ENCODE results near the gene SIGLEC9. TPM values are rescaled to one million over a fixed set of nuclear protein-coding genes. Genes with fewer than 3 reads are reported as not detected.

SIGLEC9 gene
- total RNA-seq, 1 donor from 2014 or later, result 0.82 TPM

DNA sequence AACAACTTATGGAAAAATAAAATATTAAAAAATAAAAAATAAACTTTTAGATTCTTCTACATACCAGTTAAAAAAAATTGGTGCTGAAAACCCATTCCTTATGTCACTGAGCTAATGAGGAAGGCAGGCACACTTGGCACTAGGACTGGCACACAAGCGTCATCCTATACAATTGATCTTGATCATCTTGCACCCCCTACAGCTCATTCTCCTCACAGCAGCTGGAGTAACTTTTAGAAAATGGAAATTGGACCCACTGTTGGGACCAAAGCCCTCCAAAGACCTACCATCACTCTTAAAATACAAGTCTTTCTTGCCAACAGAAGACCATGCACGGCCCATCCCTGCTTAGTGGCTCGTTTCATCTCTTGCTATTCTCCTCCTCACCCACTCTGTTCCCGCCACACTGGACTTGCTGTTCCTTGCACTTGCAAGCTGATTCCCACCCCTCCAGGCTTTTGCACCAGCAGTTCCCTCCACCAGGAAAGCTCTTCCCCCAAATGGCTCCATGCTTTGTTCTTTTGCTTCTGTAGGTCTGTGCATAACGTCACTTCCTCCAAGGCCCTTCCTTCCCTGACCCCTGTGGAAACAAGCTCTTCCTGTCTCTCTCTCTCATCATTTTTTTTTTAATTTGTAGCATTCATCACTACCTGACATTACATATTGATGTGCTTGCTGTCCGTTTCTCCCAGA lies 28.1 kb upstream of the SIGLEC9 start:
- Mint-ChIP-seq H3K4me1 (ENCODE audit: unreplicated experiment) (peaks cover 18% of the 10 kb centered on the region), H3K27me3 (ENCODE audit: unreplicated experiment) (peaks cover 2% of the 10 kb centered on the region), H3K4me3 (ENCODE audit: unreplicated experiment) (peak overlapping the region; percentile 4), H3K27ac (ENCODE audit: unreplicated experiment) (peak overlapping the region; percentile 25), H3K9me3 (ENCODE audit: unreplicated experiment) (no peaks in the 10 kb centered on the region), H3K36me3 (ENCODE audit: low read depth, unreplicated experiment) (no peaks in the 10 kb centered on the region)
- no peak for DNase-seq (ENCODE audit: low spot score)
- TF ChIP-seq, protein P1, sequence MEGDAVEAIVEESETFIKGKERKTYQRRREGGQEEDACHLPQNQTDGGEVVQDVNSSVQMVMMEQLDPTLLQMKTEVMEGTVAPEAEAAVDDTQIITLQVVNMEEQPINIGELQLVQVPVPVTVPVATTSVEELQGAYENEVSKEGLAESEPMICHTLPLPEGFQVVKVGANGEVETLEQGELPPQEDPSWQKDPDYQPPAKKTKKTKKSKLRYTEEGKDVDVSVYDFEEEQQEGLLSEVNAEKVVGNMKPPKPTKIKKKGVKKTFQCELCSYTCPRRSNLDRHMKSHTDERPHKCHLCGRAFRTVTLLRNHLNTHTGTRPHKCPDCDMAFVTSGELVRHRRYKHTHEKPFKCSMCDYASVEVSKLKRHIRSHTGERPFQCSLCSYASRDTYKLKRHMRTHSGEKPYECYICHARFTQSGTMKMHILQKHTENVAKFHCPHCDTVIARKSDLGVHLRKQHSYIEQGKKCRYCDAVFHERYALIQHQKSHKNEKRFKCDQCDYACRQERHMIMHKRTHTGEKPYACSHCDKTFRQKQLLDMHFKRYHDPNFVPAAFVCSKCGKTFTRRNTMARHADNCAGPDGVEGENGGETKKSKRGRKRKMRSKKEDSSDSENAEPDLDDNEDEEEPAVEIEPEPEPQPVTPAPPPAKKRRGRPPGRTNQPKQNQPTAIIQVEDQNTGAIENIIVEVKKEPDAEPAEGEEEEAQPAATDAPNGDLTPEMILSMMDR (IDR thresholded peaks at IDR 0.05; ENCODE audit: unreplicated experiment), result no peak

GRCh38 chr19:51097166-51097738 lies 27.5 kb upstream of the SIGLEC9 start:
- Mint-ChIP-seq H3K36me3 (ENCODE audit: low read depth, unreplicated experiment) (no peaks in the 10 kb centered on the region), H3K4me3 (ENCODE audit: unreplicated experiment) (peak overlapping the region; percentile 4), H3K27me3 (ENCODE audit: unreplicated experiment) (peaks cover 2% of the 10 kb centered on the region), H3K27ac (ENCODE audit: unreplicated experiment) (peak overlapping the region; percentile 25), H3K9me3 (ENCODE audit: unreplicated experiment) (no peaks in the 10 kb centered on the region), H3K4me1 (ENCODE audit: unreplicated experiment) (peaks cover 18% of the 10 kb centered on the region)
- DNase-seq (ENCODE audit: low spot score), result peak; percentile 72
- TF ChIP-seq, protein P1 (IDR thresholded peaks at IDR 0.05; ENCODE audit: unreplicated experiment), result peak; percentile 64

DNA sequence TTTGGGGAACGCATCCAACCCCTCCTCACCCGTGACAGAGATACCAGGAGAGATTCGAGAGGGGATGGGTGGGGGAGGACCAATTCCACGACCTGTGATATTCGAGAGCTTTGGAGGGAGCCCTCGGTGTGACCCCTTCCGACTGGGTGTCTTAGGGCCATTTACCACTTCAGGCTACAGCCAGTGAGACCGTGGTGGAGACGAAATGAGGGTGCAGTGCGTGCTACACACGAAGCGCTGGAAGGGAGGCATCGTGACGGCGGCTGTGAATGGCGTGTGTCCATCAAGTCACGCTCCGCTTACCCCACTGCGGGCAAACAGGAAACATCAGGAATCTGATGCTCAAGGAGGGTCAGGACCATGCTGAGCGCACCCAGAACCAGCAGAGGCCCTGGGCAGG lies 26.9 kb upstream of the SIGLEC9 start:
- TF ChIP-seq, protein P1 (IDR thresholded peaks at IDR 0.05; ENCODE audit: unreplicated experiment), result no peak
- no peak overlapping the region for H3K4me3 Mint-ChIP-seq (ENCODE audit: unreplicated experiment)
- DNase-seq (ENCODE audit: low spot score), result no peak
- H3K4me1 Mint-ChIP-seq (ENCODE audit: unreplicated experiment), result peaks cover 13% of the 10 kb centered on the region
- H3K9me3 Mint-ChIP-seq (ENCODE audit: unreplicated experiment), result no peaks in the 10 kb centered on the region
- peaks cover 2% of the 10 kb centered on the region for H3K27me3 Mint-ChIP-seq (ENCODE audit: unreplicated experiment)
- H3K27ac Mint-ChIP-seq (ENCODE audit: unreplicated experiment), result no peak overlapping the region
- H3K36me3 Mint-ChIP-seq (ENCODE audit: low read depth, unreplicated experiment), result peaks cover 5% of the 10 kb centered on the region

GRCh38 chr19:51098365-51099046 lies 26.2 kb upstream of the SIGLEC9 start:
- no peak for DNase-seq (ENCODE audit: low spot score)
- H3K36me3 Mint-ChIP-seq (ENCODE audit: low read depth, unreplicated experiment), result peaks cover 10% of the 10 kb centered on the region
- H3K4me3 Mint-ChIP-seq (ENCODE audit: unreplicated experiment), result no peak overlapping the region
- H3K27ac Mint-ChIP-seq (ENCODE audit: unreplicated experiment), result no peak overlapping the region
- TF ChIP-seq, protein P1 (IDR thresholded peaks at IDR 0.05; ENCODE audit: unreplicated experiment), result no peak
- peaks cover 2% of the 10 kb centered on the region for H3K27me3 Mint-ChIP-seq (ENCODE audit: unreplicated experiment)
- no peaks in the 10 kb centered on the region for H3K9me3 Mint-ChIP-seq (ENCODE audit: unreplicated experiment)
- H3K4me1 Mint-ChIP-seq (ENCODE audit: unreplicated experiment), result peaks cover 13% of the 10 kb centered on the region

GRCh38 chr19:51099047-51099382 lies 25.7 kb upstream of the SIGLEC9 start:
- Mint-ChIP-seq H3K27ac (ENCODE audit: unreplicated experiment) (no peak overlapping the region), H3K4me1 (ENCODE audit: unreplicated experiment) (peaks cover 13% of the 10 kb centered on the region), H3K27me3 (ENCODE audit: unreplicated experiment) (peaks cover 2% of the 10 kb centered on the region), H3K4me3 (ENCODE audit: unreplicated experiment) (no peak overlapping the region), H3K9me3 (ENCODE audit: unreplicated experiment) (no peaks in the 10 kb centered on the region), H3K36me3 (ENCODE audit: low read depth, unreplicated experiment) (peaks cover 12% of the 10 kb centered on the region)
- TF ChIP-seq, protein P1 (IDR thresholded peaks at IDR 0.05; ENCODE audit: unreplicated experiment), result no peak
- no peak for DNase-seq (ENCODE audit: low spot score)

All from endothelial cell (in vitro differentiated cells).